ENCODE results near the gene NDUFS7. TPM values are rescaled to one million over a fixed set of nuclear protein-coding genes. Genes with fewer than 3 reads are reported as not detected.

The NDUFS7 gene
- total and polyA plus RNA-seq, 3 donors from 2014 or later: 170 to 176 (median 172) TPM

GRCh38 chr19:1434040-1434366 is 50.3 kb downstream of the NDUFS7 start:
- H3K9me3 ChIP-seq: no peaks in the 10 kb centered on the region
- no peak for TF ChIP-seq POLR2A (IDR thresholded peaks at IDR 0.05)
- TF ChIP-seq CTCF (IDR thresholded peaks at IDR 0.05): no peak
- WGBS, 2 donors: 89 to 100% methylated on average over 4 to 14 of the region's 17 CpGs
- no peaks in the 10 kb centered on the region for H3K27me3 ChIP-seq
- no peak overlapping the region for H3K4me3 ChIP-seq
- H3K4me1 ChIP-seq: peaks cover 13% of the 10 kb centered on the region
- no peak for DNase-seq
- H3K36me3 ChIP-seq (ENCODE audit: low read depth, missing control alignments): no peaks in the 10 kb centered on the region
- intact Hi-C loops (cut with DNase I; ENCODE audit: low total_unique reads): no loop called here
- H3K27ac ChIP-seq: no peak overlapping the region

- Histone ChIP-seq H3K4me1 (peaks cover 12% of the 10 kb centered on the region), H3K27ac (no peak overlapping the region), H3K27me3 (no peaks in the 10 kb centered on the region), H3K4me3 (no peak overlapping the region), H3K9me3 (no peaks in the 10 kb centered on the region), H3K36me3 (ENCODE audit: low read depth, missing control alignments) (no peaks in the 10 kb centered on the region)
- 82 to 87% methylated on average over 18 to 39 of the region's 39 CpGs for WGBS, 2 donors
- TF ChIP-seq CTCF (IDR thresholded peaks at IDR 0.05) (no peak), POLR2A (IDR thresholded peaks at IDR 0.05) (no peak)
- intact Hi-C loops (cut with DNase I; ENCODE audit: low total_unique reads): no loop called here
- DNase-seq: no peak
Observed at GRCh38 chr19:1434577-1435060, 50.9 kb downstream of the NDUFS7 start.

- no peaks in the 10 kb centered on the region for H3K36me3 ChIP-seq (ENCODE audit: low read depth, missing control alignments)
- no peaks in the 10 kb centered on the region for H3K9me3 ChIP-seq
- whole genome bisulfite sequencing, 2 donors: 80 to 84% methylated on average over 18 to 21 of the region's 21 CpGs
- H3K4me3 ChIP-seq: no peak overlapping the region
- peaks cover 12% of the 10 kb centered on the region for H3K4me1 ChIP-seq
- TF ChIP-seq POLR2A (IDR thresholded peaks at IDR 0.05) (no peak), CTCF (IDR thresholded peaks at IDR 0.05) (no peak)
- intact Hi-C loops (cut with DNase I; ENCODE audit: low total_unique reads): no loop called here
- no peak for DNase-seq
- no peaks in the 10 kb centered on the region for H3K27me3 ChIP-seq
- peak overlapping the region in 1 of 2 donors; percentile 37 for H3K27ac ChIP-seq
Observed at GRCh38 chr19:1435378-1435989, 51.8 kb downstream of the NDUFS7 start.

GRCh38 chr19:1437609-1438008 is 53.9 kb downstream of the NDUFS7 start:
- TF ChIP-seq CTCF (IDR thresholded peaks at IDR 0.05) (no peak), POLR2A (IDR thresholded peaks at IDR 0.05) (no peak)
- no peak for DNase-seq
- Histone ChIP-seq H3K4me3 (peak overlapping the region in 1 of 2 donors; percentile 72), H3K4me1 (peaks cover 12% of the 10 kb centered on the region), H3K27me3 (no peaks in the 10 kb centered on the region), H3K27ac (peak overlapping the region in 1 of 2 donors; percentile 11), H3K9me3 (no peaks in the 10 kb centered on the region), H3K36me3 (ENCODE audit: low read depth, missing control alignments) (no peaks in the 10 kb centered on the region)
- intact Hi-C loops (cut with DNase I; ENCODE audit: low total_unique reads): no loop called here
- WGBS, 2 donors: 10 to 14% methylated on average over 8 of the region's 8 CpGs
